HG03108 (cell line): ENCODE measurements around the gene CD9.
"Not testable (repeated sequence)": the region's sequence is repeated elsewhere in the genome, so short reads cannot be mapped to it uniquely, and the experiment has no call there.

Experiments used
- ATAC-seq: cut with Tn5 transposase; IDR thresholded peaks from one replicate; pipeline ENCODE4 v1.9.1; 2021; ENCODE audit warnings: moderate library complexity; ENCODE audit not compliant: unreplicated experiment

Gene CD9, protein sequence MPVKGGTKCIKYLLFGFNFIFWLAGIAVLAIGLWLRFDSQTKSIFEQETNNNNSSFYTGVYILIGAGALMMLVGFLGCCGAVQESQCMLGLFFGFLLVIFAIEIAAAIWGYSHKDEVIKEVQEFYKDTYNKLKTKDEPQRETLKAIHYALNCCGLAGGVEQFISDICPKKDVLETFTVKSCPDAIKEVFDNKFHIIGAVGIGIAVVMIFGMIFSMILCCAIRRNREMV

DNA sequence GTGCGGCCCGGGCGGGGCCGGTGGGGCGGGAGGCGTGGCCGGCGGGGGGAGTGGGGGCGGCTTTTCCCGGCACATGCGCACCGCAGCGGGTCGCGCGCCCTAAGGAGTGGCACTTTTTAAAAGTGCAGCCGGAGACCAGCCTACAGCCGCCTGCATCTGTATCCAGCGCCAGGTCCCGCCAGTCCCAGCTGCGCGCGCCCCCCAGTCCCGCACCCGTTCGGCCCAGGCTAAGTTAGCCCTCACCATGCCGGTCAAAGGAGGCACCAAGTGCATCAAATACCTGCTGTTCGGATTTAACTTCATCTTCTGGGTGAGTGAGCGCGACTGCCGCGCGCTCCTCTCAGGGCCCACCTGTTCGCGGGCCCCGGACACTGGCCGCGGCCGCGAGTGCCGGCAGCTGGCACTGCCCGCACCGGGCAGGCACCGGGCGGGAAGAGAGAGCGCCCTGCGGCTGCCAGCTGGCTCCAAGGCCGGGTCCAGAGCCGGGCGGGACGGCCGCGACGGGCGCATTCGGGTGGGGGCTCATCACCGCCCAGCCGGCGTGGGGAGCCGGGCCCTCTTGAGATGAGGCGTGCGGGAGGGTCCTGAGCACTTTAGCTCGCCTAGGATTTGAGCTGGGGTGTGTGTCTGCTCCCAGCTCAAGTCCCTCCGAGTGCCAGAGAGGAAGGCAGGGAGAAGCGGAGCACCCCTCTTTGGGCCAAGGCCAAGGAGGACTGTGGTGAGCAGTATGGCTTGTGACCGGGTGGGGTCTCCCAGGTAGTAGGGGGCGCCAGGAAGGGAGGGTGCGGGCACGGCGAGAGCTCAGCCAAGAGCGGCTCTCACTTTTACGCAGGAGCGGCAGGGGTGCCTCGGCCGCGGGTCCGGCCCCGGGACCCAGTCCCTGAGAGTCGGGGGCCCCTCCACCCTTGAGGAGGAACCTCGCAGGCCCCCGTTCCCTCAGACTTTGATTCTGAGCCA, at the start of gene CD9:
CD9 (plus strand) TSS at position 145 of the 957 bp plus-strand sequence; CDS start at position 245, 100 bp downstream.
- ATAC-seq = no peak

DNA sequence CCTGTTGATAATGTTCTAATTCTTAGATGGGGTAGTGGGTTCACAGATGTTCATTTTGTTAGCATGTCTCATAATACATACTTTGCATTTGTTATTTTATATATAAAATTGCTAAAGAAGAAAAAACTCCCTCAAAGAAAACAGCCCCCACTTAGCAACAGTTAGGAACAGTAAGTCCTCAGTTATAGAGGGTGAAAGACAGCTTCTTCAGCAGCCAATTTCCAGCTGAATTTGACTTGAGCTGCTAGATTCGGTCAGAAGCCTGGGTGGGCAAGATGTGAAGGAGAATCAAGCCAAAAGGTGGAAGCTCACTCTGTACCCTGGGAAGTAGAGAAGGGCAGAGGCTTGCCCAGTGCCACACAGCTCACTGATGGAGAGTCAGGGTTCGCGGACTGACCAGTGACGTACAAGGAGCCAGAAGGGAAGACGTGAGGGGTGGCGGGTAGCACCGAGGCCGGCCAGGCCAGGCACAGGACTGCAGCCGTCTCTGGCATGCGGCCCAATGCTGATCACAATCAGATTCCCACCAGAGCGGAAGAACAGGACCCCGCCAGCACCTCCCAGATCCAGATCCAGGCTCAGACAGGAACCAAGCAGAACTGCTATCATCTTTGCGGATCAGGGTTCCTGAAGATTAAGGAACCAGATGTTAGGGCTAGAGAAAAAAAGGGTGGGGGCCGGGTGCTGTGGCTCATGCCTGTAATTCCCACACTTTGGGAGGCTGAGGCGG, 45.3 kb upstream of the CD9 start:
- no peak for ATAC-seq

DNA sequence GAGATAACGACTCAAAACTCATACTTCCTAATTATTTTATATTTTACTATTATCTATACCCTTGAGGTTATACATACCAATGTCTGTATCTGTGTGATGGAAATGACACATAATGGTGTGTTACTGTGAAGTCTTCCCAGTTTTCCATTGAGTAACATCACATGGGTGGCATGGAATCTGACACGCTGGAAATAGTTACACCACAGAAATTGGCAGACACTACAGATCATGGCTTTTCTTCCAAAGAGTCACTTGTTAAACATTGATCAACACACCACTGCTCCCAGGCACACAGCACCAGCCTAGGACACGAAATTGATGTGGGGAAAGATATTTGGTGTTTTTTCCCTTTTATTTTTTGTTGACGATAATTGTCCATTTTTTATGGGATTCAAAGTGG, 42.7 kb upstream of the CD9 start:
- ATAC-seq = no peak

DNA sequence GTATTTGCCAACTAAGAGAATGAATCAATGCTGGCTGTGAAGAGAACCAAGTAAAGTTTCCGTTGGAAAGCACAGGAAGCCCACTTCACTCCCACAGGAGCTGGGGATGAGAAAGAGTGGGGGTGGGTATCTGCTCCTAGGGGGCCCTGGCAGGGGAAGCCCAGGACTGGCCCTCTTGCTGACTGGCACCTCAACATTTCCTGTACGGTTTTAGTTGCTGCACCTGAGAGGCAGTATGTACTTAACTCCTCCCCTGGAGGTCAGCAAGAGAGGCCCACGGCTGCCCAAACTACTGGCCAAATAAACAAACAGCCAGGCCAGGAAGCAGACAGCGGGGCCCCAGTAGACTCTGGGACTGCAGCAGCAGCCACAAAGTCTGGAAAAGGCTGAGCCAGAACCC, 41.9 kb upstream of the CD9 start:
- no peak for ATAC-seq

DNA sequence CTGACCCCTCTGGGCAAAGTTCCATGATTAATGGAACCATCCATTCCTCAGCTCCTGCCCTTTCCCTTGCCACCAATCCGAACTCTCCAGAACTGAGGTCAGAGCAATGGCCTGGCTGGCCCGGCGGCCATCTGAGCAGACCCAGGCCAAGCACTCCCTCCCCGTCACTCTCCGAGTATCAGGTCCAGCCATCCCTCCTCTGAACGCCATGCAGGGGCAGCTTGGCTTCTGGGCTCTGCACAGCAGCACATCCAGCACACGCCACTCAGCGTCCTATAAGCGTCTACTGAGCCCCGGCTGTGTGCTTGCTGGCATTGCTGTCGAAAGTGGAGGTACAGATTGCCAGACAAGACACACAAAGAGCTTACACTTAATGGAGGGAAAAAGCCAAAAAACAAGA, 41.5 kb upstream of the CD9 start:
- ATAC-seq = no peak

DNA sequence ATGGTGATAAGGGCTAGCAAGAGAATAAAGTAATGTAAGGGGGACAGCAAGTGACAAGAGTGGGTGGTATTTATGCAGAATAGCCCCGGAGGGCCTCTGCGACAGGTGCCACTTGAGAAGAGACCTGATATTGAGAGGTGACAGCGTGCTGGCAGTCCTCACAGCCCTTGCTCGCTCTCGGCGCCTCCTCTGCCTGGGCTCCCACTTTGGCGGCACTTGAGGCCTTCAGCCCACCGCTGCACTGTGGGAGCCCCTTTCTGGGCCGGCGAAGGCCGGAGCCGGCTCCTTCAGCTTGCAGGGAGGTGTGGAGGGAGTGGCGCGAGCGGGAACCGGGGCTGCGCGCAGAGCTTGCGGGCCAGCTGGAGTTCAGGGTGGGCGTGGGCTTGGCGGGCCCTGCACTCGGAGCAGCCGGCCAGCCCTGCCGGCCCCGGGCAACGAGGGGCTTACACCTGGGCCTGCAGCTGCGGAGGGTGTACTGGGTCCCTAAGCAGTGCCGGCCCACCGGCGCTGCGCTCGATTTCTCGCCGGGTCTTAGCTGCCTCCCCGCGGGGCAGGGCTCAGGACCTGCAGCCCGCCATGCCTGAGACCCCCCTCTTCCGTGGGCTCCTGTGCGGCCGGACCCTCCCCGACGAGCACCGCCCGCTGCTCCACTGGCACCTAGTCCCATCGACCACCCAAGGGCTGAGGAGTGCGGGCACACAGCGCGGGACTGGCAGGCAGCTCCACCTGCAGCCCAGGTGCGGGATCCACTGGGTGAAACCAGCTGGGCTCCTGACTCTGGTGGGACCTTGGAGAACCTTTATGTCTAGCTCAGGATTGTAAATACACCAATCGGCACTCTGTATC, 40.8 kb upstream of the CD9 start:
- ATAC-seq = not testable (repeated sequence)

DNA sequence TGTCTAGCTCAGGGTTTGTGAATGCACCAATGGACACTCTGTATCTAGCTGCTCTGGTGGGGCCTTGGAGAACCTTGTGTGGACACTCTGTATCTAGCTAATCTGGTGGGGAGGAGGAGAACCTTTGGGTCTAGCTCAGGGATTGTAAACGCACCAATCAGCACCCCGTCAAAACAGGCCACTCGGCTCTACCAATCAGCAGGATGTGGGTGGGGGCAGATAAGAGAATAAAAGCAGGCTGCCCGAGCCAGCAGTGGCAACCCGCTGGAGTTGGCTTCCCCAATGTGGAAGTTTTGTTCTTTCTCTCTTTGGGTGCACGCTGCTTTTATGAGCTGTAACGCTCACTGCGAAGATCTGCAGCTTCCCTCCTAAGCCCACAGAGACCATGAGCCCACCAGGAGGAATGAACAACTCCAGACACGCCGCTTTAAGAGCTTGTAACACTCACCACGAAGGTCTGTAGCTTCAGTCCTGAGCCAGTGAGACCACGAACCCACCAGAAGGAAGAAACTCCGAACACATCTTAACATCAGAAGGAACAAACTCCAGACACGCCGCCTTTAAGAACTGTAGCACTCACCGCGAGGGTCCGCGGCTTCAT, 40.1 kb upstream of the CD9 start:
- ATAC-seq = not testable (repeated sequence)

DNA sequence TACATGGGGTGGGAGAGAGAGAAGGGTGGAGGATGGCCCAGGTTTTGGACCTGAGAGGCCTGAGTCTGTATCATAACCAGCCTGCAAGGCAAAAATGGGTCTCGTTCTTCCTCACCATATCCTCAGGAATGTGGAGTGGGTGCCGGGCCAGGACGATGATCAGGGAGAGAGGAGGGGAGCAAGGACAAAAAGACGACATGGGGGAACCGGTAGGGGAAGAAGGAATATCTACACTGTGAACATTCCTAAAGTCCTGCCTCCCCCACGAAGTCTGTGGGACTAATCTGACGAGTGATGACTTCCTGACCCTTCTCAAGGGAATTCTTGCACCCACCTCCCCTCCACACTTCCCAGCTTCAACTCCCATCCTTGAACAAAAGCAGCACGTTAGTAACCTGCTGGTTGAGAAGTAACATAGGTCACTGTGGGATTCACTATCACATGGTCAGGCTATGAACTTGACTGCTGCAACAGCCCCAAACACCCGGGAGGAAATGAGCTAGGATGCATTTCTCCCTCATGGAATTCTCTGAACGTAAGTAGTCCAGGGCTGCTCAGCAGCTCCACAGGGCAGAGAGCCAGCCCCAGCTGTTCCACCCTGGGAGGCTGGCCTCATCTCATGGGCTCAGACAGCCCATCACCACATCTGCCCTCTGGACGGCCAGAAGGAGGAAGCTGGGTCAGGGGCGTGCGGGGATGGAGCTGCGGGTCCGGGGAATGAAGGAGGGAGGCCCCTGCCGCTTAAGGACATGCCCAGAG, 38.9 kb upstream of the CD9 start:
- ATAC-seq = no peak

DNA sequence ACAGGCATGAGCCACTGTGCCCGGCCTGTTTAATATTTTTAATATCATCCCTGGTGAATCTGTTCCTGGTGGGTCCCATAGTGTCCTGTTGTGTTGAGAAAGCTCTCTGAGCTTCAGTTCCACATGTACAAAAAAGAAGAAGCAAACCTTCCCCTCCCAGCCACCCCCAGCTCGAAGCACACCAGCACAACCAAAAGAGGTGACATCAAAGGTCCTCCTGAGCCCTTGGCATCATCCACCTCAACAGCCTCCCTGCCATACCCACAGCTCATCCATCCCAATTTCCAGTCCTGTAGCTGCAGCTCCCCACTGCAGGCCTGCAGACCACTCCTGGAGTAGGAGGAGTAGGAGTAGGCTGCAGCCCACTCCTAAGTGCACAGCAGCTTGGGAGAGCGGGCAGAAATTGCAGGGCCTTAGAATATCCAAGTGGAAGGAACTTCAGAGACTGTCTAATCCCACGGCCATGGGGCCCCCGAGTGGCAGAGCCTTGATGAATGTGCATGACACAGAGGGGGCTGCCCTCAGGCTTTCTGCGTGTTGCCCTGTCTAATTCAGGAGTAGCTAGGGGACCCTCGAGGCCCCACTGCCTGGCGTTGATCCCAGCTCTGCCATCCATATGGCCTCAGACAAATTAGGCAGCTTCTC, 36.7 kb upstream of the CD9 start:
- ATAC-seq = no peak

DNA sequence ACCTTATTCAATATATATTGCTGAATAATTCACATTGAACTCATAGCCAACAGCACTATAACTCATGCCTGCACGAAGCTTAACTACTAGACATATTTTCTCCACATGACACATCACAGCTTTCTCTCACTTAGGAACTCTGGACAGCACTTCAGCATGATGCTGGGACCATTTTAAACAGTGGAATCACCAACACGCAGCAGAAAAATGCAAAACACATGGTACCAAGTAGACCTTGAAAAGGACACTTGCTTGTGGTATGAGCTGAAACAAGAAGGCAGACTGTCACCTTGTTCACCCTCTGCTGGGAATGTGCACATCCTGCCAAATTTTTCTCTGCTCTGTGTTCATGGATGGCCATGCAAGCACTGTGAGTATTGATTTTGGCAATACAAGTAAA, 34.8 kb upstream of the CD9 start:
- no peak for ATAC-seq

DNA sequence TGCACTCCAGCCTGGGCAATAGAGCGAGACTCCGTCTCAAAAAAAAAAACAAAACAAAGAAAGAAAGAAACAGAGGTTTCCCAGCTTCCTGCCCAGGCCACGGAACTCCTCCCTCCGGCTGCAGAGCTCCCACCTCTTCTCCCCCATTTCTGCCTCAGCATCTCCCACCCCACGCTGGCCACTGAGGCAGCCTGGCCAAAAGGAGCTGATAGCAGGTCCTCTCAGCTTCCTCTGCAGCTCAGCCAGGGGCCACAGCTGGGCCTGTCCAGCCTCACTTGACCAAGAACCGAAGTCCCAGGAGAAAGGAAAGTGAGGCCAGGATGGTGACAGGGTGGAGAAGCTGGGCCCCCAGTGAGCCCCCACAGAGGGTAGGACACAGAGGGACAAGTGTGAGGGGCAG, 33.4 kb upstream of the CD9 start:
- ATAC-seq = no peak

DNA sequence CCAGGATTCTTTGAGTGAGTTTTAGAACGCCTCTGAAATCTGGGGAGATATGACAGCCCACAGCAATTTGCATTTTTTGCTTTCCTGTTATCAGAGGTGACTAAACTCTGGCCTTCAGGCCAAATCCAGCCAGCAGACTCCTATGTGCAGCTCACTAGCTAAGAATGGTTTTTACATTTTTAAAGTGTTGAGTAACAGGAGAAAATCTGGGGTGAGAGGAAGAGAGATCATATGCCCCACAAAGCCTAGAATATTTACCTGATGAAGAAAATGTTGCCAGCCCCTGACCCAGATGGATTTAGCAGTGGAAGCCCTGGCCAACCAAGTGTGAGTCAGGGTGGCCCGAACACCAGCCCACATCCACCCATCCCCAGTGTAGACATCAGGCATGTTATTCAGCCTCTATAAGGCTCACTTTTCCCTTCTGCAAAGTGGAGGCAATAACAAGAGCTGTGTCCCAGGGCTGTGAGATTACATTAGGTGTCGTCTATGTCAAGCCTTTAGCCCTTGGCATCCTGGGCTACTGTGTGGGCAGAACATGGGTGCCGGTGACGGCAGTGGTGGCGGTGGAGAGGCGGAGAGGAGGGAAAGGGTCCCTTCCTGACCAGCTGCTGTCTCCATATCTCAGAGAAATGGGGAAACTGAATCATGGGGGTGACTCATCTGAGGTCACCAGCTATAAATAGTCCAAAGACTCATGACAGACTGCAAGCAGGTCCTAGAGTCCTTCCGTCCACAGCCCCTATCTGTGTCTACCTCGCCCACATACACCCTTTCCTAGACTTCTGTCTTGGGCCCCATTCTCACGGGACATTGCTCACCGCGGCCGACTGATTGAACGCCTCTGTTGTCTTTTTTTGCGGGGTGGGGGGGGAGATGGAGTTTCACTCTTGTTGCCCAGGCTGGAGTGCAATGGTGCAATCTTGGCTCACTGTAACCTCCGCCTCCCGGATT, 32.6 kb upstream of the CD9 start:
- ATAC-seq = peak; percentile 76

DNA sequence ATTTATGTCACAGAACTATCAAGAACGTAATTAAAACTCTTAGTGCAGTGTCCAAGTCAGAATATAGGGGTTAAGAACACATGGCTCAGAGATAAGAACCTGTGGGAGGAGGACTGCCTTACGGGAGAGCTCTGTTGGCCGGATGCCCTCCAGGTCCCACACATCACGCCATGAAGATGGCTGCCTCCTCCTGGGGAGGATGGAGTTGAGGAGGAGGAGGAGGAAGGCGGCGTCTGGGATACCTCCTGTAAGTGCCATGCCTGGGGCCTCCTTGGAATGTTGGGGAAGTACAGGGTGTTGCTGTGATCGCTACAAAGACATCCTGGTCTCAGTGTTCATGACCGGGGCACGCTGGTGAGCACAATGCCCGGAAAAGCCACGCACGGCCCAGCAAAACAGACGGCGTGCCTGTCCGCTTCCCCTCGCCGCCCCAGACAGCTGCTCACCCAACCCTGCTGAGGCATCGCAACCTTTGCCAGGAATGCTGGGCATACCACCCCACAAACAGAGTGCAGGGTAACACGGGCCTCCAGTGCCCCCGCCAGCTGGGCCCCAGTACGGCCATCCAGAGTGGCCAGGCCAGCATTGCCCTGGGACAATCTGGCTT, 28.7 kb upstream of the CD9 start:
- ATAC-seq = no peak

DNA sequence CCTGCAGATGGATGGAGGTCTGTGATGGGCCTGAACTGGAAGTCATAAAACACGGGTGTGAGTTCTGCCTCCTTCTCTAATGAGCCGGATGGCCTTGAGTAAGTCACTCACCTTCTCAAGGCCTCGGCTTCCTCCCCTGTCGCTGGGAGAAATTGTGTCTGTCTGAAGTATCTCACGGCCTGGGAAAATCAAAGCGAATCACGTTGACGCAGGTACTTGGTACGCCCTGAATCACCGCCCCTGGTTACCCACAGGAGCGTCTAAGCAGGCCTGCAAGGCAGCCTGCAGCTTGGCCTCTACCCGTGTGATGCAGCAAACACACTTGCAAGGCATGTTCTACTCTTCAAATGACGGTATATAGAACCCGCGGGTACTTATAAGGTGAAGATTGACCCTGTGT, 28.1 kb upstream of the CD9 start:
- ATAC-seq = no peak

DNA sequence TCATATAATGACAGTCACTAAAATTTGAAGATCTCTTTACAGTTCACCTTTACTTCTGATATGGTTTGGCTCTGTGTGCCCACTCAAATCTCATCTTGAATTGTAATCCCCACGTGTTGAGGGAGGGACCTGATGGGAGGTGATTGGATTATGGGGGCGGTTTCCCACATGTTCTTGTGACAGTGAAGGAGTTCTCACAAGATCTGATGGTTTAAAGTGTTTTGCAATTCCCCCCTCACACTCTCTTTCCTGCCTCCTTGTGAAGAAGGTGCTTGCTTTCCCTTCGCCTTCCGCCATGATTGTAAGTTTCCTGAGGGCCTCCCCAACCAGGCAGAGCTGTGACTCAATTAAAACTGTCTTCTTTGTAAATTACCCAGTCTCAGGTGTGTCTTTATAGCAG, 27.3 kb upstream of the CD9 start:
- no peak for ATAC-seq

DNA sequence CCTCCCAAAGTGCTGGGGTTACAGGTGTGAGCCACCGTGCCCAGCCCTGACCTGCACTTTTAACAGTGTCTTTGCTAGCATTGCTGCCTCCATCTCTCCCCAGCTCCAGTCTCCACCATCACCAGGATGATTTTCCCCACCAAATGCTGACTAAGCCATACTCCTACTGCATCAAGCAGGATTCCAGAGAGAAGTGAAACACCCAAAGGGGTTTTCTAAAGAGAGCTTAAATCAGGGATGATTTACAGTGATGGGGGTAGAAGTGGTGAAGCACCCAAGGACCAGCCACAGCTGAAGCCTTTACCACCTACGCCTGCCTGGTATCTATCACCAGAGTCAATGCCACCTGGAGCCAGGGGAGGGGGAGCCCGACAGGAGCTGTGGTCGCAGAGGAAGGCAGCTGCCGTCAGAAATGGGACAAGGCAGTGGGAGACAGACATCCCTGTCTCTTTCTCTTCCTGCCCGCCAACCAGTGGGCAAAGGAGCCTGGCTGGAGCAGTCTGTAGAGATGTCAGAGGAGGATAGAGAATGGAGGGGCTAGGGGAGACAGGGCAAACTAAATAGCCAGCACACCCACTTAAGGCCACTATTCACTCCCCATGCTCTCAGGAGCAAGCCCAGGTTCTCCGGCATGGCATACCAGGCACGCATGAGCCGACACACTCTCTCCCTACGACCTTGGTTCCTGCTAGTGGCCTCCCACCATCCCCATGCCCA, 22.4 kb upstream of the CD9 start:
- ATAC-seq = no peak
